HG03045 (cell line): ENCODE measurements around the gene CCDC184.
"Not testable (repeated sequence)": the region's sequence is repeated elsewhere in the genome, so short reads cannot be mapped to it uniquely, and the experiment has no call there.

Source experiments
- ATAC-seq: cut with Tn5 transposase; IDR thresholded peaks from one replicate; pipeline ENCODE4 v1.9.1; 2021; ENCODE audit warnings: mild to moderate bottlenecking, moderate library complexity; ENCODE audit not compliant: unreplicated experiment

Gene CCDC184

GRCh38 chr12:48201516-48201915 is 18.1 kb downstream of the CCDC184 start:
- ATAC-seq, result no peak

DNA sequence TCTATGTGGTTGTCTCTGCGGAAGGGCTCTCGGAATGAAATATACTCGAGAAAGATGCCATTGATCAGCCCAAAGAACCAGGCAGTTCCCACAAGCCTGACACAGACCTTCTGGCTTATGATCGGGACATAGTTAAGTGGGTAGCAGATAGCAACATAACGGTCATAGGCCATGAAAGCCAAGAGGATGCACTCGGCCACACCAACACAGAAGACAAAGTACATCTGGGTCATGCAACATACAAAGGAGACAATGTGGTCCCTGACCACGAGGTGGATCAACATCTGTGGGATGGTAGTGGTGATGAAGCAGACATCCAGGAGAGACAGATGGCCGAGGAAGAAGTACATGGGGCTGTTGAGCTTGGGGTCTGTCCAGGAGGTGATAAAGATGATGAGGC is 19.3 kb downstream of the CCDC184 start:
- no peak for ATAC-seq

GRCh38 chr12:48203192-48203591 is 19.7 kb downstream of the CCDC184 start, which contains the start of gene OR10AD1:
Gene OR10AD1 (minus strand): TSS chr12:48203292. CDS start chr12:48203292, 0 bp downstream.
- no peak for ATAC-seq

DNA sequence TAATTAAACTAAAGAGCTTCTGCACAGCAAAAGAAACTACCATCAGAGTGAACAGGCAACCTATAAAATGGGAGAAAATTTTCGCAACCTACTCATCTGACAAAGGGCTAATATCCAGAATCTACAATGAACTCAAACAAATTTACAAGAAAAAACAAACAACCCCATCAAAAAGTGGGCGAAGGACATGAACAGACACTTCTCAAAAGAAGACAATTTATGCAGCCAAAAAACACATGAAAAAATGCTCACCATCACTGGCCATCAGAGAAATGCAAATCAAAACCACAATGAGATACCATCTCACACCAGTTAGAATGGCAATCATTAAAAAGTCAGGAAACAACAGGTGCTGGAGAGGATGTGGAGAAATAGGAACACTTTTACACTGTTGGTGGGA is 26.1 kb downstream of the CCDC184 start:
- not testable (repeated sequence) for ATAC-seq

- ATAC-seq, result no peak
Measured at GRCh38 chr12:48216785-48217184, 33.3 kb downstream of the CCDC184 start.

DNA sequence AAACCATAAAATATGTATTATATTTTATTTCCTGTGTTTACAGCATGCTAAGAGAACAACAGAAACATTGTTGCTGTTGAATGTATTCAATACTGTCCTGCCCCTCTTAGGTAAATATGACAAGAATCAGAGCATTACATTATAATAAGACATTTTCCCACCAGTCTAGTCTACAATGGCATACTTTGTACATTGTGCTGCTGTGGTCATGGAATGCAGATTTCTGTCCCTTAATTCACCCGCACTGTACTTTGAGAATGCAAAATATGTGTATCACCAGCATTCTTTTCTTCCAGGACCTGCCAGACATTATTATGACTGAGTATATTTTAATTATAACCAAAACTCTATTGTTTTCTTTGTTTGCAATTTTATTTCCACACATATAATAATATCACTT is 36.2 kb downstream of the CCDC184 start:
- ATAC-seq, result no peak

DNA sequence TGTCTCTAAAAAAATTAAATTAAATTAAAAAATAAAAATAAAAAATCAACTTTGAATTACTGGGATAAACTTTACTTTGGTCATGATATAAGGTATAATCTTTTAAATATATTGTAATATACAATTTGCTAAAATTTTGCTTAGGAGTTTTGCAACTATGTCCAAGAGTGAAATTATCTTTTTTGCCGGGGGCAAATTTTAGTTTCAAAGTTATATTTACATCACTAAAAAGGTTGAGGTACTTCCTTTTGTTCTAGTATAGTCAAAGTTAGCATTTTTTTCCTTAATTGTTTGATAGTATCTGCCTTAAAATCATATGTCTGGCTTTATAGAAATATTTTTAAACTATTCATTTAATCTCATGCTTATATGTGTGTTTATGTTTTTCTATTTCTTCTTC is 37.3 kb downstream of the CCDC184 start:
- ATAC-seq, result no peak

- no peak for ATAC-seq
Measured at GRCh38 chr12:48221645-48222044, 38.2 kb downstream of the CCDC184 start.

DNA sequence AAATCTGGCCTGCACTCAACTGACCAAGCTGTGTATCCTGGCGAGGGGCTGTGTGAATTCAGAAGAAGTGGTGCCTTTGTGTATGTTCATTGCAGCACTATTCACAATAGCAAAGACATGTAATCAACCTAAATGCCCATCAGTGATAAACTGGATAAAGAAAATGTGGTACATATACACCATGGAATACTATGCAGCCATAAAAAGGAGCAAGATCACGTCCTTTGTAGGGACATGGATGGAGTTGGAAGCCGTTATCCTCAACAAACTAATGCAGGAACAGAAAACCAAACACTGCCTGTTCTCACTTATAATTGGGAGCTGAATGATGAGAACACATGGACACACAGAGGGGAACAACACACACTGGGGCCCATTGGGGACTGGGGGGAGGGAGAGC is 41.1 kb downstream of the CCDC184 start:
- not testable (repeated sequence) for ATAC-seq

- not testable (repeated sequence) for ATAC-seq
Measured at GRCh38 chr12:48231169-48231958, 47.9 kb downstream of the CCDC184 start.
